HepG2 (cell line): ENCODE measurements around the gene CD3G. TPM values are rescaled to one million over a fixed set of nuclear protein-coding genes. Genes with fewer than 3 reads are reported as not detected.

Experiments used
- AGO2 ChIP-seq: fragments of 200-400 bp; formaldehyde crosslinking; optimal IDR thresholded peaks from 2 replicates; pipeline ENCODE3; 2017; ENCODE audit warnings: mild to moderate bottlenecking, low read depth, low read length, moderate library complexity
- AHR ChIP-seq: IDR thresholded peaks from 2 replicates; pipeline ENCODE4 v1.6.1; 2018; ENCODE audit warnings: missing genetic modification reagents, missing compliant biosample characterization
- ARNT2 ChIP-seq: sonication (generic); formaldehyde crosslinking; IDR thresholded peaks from 2 replicates; pipeline ENCODE4 v1.8.0; 2022; ENCODE audit warnings: mild to moderate bottlenecking, low read depth, missing genetic modification reagents, moderate library complexity
- BRCA1 ChIP-seq: sonication (generic); formaldehyde crosslinking; IDR thresholded peaks from 2 replicates; pipeline ENCODE4 v1.4.0; 2020; ENCODE audit warnings: missing genetic modification reagents
- CAMTA2 ChIP-seq: sonication (generic); formaldehyde crosslinking; IDR thresholded peaks from 2 replicates; pipeline ENCODE4 v1.4.0; 2020; ENCODE audit warnings: mild to moderate bottlenecking, missing genetic modification reagents, borderline replicate concordance
- DPF2 ChIP-seq: sonication (generic); formaldehyde crosslinking; IDR thresholded peaks from 2 replicates; pipeline ENCODE4 v1.4.0; 2020; ENCODE audit warnings: mild to moderate bottlenecking, low read depth, missing genetic modification reagents, borderline replicate concordance
- GATA4 ChIP-seq: sonication (generic); IDR thresholded peaks from 2 replicates; pipeline ENCODE4 v1.6.1; 2016; ENCODE audit warnings: antibody characterized with exemption, low read depth, borderline replicate concordance
- GPBP1L1 ChIP-seq: sonication (generic); formaldehyde crosslinking; IDR thresholded peaks from 2 replicates; pipeline ENCODE4 v1.5.0; 2020; ENCODE audit warnings: mild to moderate bottlenecking, missing genetic modification reagents
- ISL2 ChIP-seq: sonication (generic); formaldehyde crosslinking; IDR thresholded peaks from 2 replicates; pipeline ENCODE4 v1.5.0; 2020; ENCODE audit warnings: missing genetic modification reagents
- KDM1A ChIP-seq: IDR thresholded peaks from 2 replicates; pipeline ENCODE4 v1.6.1; 2016; ENCODE audit warnings: missing compliant biosample characterization
- MBD4 ChIP-seq: IDR thresholded peaks from 2 replicates; pipeline ENCODE4 v1.6.1; 2012; ENCODE audit warnings: low read length, inconsistent platforms, borderline replicate concordance
- MIXL1 ChIP-seq: IDR thresholded peaks from 2 replicates; pipeline ENCODE4 v1.6.1; 2016
- NPAS2 ChIP-seq: sonication (generic); formaldehyde crosslinking; IDR thresholded peaks from 2 replicates; pipeline ENCODE4 v1.8.0; 2022; ENCODE audit warnings: mild to moderate bottlenecking, missing genetic modification reagents, borderline replicate concordance
- PHB2 ChIP-seq: fragments of 450-650 bp; IDR thresholded peaks from 2 replicates; pipeline ENCODE4 v1.6.1; 2018; ENCODE audit not compliant: partially characterized antibody
- RFX3 ChIP-seq: IDR thresholded peaks from 2 replicates; pipeline ENCODE4 v1.6.1; 2016; ENCODE audit warnings: missing biosample characterization, missing genetic modification reagents
- SIN3B ChIP-seq: fragments of 150-350 bp; IDR thresholded peaks from 2 replicates; pipeline ENCODE4 v1.6.1; 2014; ENCODE audit warnings: low read length
- SUZ12 ChIP-seq: fragments of 150-350 bp; IDR thresholded peaks from 2 replicates; pipeline ENCODE4 v1.6.1; 2014; ENCODE audit warnings: low read depth, low read length
- ZC3H4 ChIP-seq: sonication (generic); formaldehyde crosslinking; IDR thresholded peaks from 2 replicates; pipeline ENCODE4 v1.4.0; 2020; ENCODE audit warnings: missing genetic modification reagents, borderline replicate concordance
- ZFY ChIP-seq: sonication (generic); formaldehyde crosslinking; IDR thresholded peaks from 2 replicates; pipeline ENCODE4 v1.4.0; 2020; ENCODE audit warnings: missing genetic modification reagents
- ZNF260 ChIP-seq: sonication (generic); formaldehyde crosslinking; IDR thresholded peaks from 2 replicates; pipeline ENCODE4 v1.4.0; 2020; ENCODE audit warnings: missing genetic modification reagents, low read depth, mild to moderate bottlenecking, borderline replicate concordance
- ZNF329 ChIP-seq: sonication (generic); formaldehyde crosslinking; IDR thresholded peaks from 2 replicates; pipeline ENCODE4 v1.9.0; 2021; ENCODE audit warnings: low read depth, mild to moderate bottlenecking, missing genetic modification reagents
- ZNF33B ChIP-seq: sonication (generic); formaldehyde crosslinking; IDR thresholded peaks from 2 replicates; pipeline ENCODE4 v1.5.1; 2020; ENCODE audit warnings: mild to moderate bottlenecking, missing genetic modification reagents
- ZNF484 ChIP-seq: sonication (generic); formaldehyde crosslinking; IDR thresholded peaks from 2 replicates; pipeline ENCODE4 v1.5.1; 2020; ENCODE audit warnings: mild to moderate bottlenecking, low read depth, missing genetic modification reagents, borderline replicate concordance
- ZNF746 ChIP-seq: sonication (generic); formaldehyde crosslinking; IDR thresholded peaks from 2 replicates; pipeline ENCODE4 v1.8.0; 2022; ENCODE audit warnings: mild to moderate bottlenecking, missing genetic modification reagents
- ZNF770 ChIP-seq: sonication (generic); formaldehyde crosslinking; IDR thresholded peaks from 2 replicates; pipeline ENCODE4 v1.5.0; 2020; ENCODE audit warnings: mild to moderate bottlenecking, missing genetic modification reagents
- polyA plus RNA-seq, 8 experiments: library from polyadenylated mRNA; depleted of rRNA in 3 of 8; stranded (reverse) in 7 of 8; unstranded in 1 of 8; fragments of >200 nt; fragmentation: Illumina TruSeq in 4 of 8; extraction: Trizol in 4 of 8; gene quantifications; 2 replicates each; pipeline versions ENCODE4 v1.2.1 to v1.2.3, GENCODE V29; 2011 to 2016; ENCODE audit warnings: low read depth in 4 of 8, missing spikeins in 1 of 8, mixed read lengths in 1 of 8; ENCODE audit not compliant: insufficient read depth in 1 of 8
- total RNA-seq, 5 experiments: library from RNA; depleted of rRNA; stranded (reverse); fragments of >200 nt; fragmentation: Illumina TruSeq; extraction: Trizol; gene quantifications; 2 replicates each; pipeline ENCODE4 v1.2.3, GENCODE V29; 2016; ENCODE audit warnings: low read depth in 1 of 5
- TF ChIP-seq, protein P1 (sequence below): sonication (generic); formaldehyde crosslinking; IDR thresholded peaks from 2 replicates; pipeline ENCODE4 v1.8.1; 2023; ENCODE audit warnings: mild to moderate bottlenecking, missing genetic modification reagents
- TF ChIP-seq, protein P2 (sequence below): sonication (generic); formaldehyde crosslinking; IDR thresholded peaks from 2 replicates; pipeline ENCODE4 v1.5.0; 2020; ENCODE audit warnings: missing genetic modification reagents, mild to moderate bottlenecking, borderline replicate concordance

CD3G gene
- total and polyA plus RNA-seq, 2 of the 13 experiments (the other 11 are each of a cell fraction or from before 2014, with no cell fraction given): not detected

DNA sequence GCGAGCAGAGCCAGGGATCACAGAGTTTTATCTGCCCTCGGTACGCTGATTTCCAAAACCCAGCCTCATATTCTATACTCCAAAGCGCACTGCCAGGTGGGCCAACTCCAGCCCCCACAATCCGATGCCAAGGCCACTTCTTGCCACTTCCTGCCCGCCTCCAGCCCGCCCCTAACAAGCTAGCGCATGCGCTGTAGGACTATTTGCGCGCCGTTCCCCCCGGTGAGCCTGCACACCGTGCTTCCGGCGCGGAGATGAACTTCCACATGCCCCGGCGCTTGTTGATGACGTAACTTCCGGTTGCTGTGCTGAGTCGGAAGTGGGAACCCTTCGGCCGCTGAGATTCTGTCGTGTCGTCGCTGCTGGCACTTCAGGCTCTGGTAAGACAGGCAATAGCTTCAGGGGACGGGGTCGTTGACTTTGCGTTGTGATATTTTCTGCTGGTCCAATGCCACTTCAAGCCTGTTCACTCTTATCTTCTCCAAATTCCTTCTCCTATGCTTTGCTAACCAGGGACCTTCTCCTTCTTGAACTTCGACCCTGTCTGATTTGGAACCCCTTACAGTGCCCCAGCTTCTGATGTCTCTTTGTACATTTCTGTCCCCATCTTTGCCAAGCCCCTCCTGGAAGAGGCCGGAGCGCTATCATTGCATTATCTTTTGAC lies 15.3 kb downstream of the CD3G start, which contains the start of gene UBE4A (continued):
- TF ChIP-seq, protein P1, sequence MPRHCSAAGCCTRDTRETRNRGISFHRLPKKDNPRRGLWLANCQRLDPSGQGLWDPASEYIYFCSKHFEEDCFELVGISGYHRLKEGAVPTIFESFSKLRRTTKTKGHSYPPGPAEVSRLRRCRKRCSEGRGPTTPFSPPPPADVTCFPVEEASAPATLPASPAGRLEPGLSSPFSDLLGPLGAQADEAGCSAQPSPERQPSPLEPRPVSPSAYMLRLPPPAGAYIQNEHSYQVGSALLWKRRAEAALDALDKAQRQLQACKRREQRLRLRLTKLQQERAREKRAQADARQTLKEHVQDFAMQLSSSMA (CRISPR knock-in tag): 0 out of 2 replicates have a peak, but pooled peaks have one; percentile 25
- TF ChIP-seq NPAS2 (CRISPR knock-in tag): no peak
- no peak for TF ChIP-seq PHB2
- TF ChIP-seq BRCA1 (CRISPR knock-in tag): no peak
- no peak for TF ChIP-seq SUZ12
- TF ChIP-seq ZNF33B: no peak
- no peak for TF ChIP-seq CAMTA2 (CRISPR knock-in tag)
- no peak for TF ChIP-seq RFX3 (CRISPR knock-in tag)
- peak; percentile 7; the same call in 1 of the 2 replicates for TF ChIP-seq ARNT2 (CRISPR knock-in tag)
- TF ChIP-seq MIXL1 (CRISPR knock-in tag): peak; percentile 57; the same call in 1 of the 2 replicates
- TF ChIP-seq DPF2 (CRISPR knock-in tag): no peak
- peak; percentile 83 for TF ChIP-seq KDM1A (CRISPR knock-in tag)
- 0 out of 2 replicates have a peak, but pooled peaks have one; percentile 11 for TF ChIP-seq ZNF746 (CRISPR knock-in tag)
- no peak for TF ChIP-seq ZNF484 (CRISPR knock-in tag)
- TF ChIP-seq ISL2 (CRISPR knock-in tag): 0 out of 2 replicates have a peak, but pooled peaks have one; percentile 50
- no peak for TF ChIP-seq AGO2
- no peak for TF ChIP-seq GPBP1L1 (CRISPR knock-in tag)
- TF ChIP-seq SIN3B: peak; percentile 79
- no peak for TF ChIP-seq MBD4
- TF ChIP-seq AHR (CRISPR knock-in tag): no peak
- TF ChIP-seq GATA4: no peak
- no peak for TF ChIP-seq ZNF770 (CRISPR knock-in tag)
- TF ChIP-seq ZNF329 (CRISPR knock-in tag): no peak
- TF ChIP-seq ZFY: peak; percentile 55
- TF ChIP-seq, protein P2, sequence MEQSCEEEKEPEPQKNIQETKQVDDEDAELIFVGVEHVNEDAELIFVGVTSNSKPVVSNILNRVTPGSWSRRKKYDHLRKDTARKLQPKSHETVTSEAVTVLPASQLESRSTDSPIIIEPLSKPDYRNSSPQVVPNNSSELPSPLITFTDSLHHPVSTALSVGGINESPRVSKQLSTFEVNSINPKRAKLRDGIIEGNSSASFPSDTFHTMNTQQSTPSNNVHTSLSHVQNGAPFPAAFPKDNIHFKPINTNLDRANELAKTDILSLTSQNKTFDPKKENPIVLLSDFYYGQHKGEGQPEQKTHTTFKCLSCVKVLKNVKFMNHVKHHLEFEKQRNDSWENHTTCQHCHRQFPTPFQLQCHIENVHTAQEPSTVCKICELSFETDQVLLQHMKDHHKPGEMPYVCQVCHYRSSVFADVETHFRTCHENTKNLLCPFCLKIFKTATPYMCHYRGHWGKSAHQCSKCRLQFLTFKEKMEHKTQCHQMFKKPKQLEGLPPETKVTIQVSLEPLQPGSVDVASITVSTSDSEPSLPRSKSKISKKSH (CRISPR knock-in tag): no peak
- no peak for TF ChIP-seq ZC3H4 (CRISPR knock-in tag)
- no peak for TF ChIP-seq ZNF260 (CRISPR knock-in tag)
